ENCODE results near the gene CFB. TPM values are rescaled to one million over a fixed set of nuclear protein-coding genes. Genes with fewer than 3 reads are reported as not detected.

The CFB gene
- total and polyA plus RNA-seq, 9 of the 15 experiments (the other 6 are each of a cell fraction or from before 2014, with no cell fraction given), result 0.08 to 0.91 (median 0.22) TPM; not detected in 4

GRCh38 chr6:31897612-31898382 is 48.1 kb upstream of the CFB start, which contains the start of gene EHMT2 (continued):
- TF ChIP-seq THAP12 (CRISPR knock-in tag; IDR thresholded peaks at IDR 0.05) (0 out of 2 replicates have a peak, but pooled peaks have one; percentile 46), ZNF184 (CRISPR knock-in tag; IDR thresholded peaks at IDR 0.05) (no peak), SP2 (IDR thresholded peaks at IDR 0.05; ENCODE audit: extremely low read depth, low read depth, low read length, poor library complexity, severe bottlenecking) (no peak), BACH1 (tag; IDR thresholded peaks at IDR 0.05) (no peak), ZNF121 (CRISPR knock-in tag; conservative IDR thresholded peaks at IDR 0.05) (no peak), E2F6 (IDR thresholded peaks at IDR 0.05; ENCODE audit: borderline replicate concordance in 1 of 2, extremely low read depth in 1 of 2, insufficient read depth in 1 of 2, insufficient read length in 1 of 2, low read depth in 1 of 2, low read length in 1 of 2, poor library complexity in 1 of 2, severe bottlenecking in 1 of 2) (peak; percentile 33 to 63), CREB5 (CRISPR knock-in tag; IDR thresholded peaks at IDR 0.05) (no peak), ATF4 (CRISPR knock-in tag; IDR thresholded peaks at IDR 0.05) (no peak), TSHZ1 (CRISPR knock-in tag; IDR thresholded peaks at IDR 0.05) (no peak), POLR2A (conservative IDR thresholded peaks at IDR 0.05) (peak; percentile 84), GTF2A2 (tag; IDR thresholded peaks at IDR 0.05) (no peak), ZBTB33 (CRISPR knock-in tag; IDR thresholded peaks at IDR 0.05) (no peak; the same call in 1 of the 2 replicates)
